T47D (cell line): ENCODE measurements around the gene CNNM1.

Experiments used
- DNase-seq, 2 experiments: peaks; one replicate each; pipeline versions ENCODE4 v3.0.0 to v3.0.0-alpha.2; 2011 to 2012; ENCODE audit warnings: low read depth in 1 of 2, low spot score in 1 of 2
- JUND ChIP-seq: IDR thresholded peaks from 2 replicates; pipeline ENCODE4 v1.6.1; 2012; ENCODE audit warnings: low read depth
- in situ Hi-C: cut with HindIII; loops from 2 replicates; pipeline ENCODE4 v1.10.0; 2016; ENCODE audit warnings: low sequenced_read_pairs, low pct_unique_long_range_greater_than_20kb

CNNM1 gene

DNA sequence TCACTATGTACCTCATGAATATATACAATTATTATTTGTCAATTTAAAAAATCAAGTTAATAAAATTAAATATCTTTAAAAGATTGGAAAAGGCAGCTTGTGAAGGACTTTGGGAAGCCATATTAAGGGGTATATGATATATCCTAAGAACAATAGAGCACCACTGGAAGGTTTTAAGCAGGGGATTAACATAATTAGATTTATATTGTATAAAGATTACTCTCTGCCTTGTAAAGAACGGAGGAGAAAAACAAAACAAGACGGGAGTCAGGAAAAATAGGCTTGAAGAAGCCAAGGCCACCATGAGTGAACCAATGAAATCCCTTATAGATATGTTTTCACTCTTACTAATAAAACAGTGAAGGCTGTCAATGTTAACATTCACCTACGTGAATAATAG is 11.1 kb upstream of the CNNM1 start:
- in situ Hi-C loops: no loop called here
- DNase-seq: no peak
- no peak for TF ChIP-seq JUND

DNA sequence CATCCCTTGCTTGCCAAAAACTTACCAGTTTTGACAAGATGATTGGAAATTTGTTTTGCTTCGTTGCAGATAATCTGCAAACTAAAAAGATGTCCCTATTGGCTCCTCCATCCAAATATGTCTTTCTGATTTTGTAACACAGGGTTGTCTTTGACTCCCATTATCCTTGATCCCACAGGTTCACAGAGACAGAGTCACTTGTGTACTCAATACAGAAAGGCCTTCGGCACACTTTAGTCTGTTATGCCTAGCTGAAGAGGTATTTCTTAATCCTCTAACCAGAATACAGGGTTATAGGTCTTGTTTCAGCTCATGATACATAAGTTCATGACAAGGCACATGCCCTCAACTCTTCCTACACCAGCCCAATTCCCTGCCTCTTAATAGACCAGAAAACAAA is 10.7 kb upstream of the CNNM1 start:
- in situ Hi-C loops: no loop called here
- TF ChIP-seq JUND: no peak
- no peak for DNase-seq

DNA sequence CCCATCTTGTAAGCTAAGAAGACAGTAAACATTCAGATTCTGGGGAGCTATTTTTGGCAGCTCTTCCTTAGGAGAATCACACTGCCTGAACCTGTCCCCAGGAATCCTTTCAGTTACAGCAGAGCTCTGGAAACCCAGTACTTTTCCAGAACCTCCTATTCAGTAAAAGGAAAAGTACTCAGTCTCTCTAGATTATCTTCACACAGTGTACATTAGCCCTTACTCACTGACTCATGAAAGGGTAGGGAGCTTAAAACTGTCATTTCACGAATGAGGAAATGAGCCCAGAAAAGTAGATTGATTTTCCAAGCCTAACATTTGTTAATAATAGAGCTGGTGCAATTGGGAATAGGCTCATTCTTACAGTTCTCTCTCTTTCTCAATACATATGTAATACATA is 3.9 kb upstream of the CNNM1 start:
- DNase-seq: peak in 1 of 2 experiments; percentile 53
- in situ Hi-C loops: no loop called here
- TF ChIP-seq JUND: no peak

DNA sequence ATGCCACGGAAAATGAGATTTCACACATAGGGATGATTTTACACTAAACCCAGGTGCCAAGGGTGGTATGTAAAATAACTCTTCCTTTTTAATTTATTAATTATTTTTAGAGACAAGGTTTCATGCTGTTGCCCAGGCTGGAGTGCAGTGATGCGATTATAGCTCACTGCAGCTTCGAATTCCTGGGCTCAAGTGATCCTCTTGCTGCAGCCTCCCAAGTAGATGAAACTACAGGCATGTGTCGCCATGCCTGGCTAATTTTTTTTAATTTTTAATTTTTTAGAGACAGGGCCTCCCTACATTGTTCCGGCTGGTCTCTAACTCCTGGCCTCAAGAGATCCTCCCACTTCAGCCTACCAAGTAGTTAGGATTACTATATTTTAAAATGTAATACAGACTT is 2.3 kb upstream of the CNNM1 start:
- in situ Hi-C loops: no loop called here
- no peak for DNase-seq
- no peak for TF ChIP-seq JUND

DNA sequence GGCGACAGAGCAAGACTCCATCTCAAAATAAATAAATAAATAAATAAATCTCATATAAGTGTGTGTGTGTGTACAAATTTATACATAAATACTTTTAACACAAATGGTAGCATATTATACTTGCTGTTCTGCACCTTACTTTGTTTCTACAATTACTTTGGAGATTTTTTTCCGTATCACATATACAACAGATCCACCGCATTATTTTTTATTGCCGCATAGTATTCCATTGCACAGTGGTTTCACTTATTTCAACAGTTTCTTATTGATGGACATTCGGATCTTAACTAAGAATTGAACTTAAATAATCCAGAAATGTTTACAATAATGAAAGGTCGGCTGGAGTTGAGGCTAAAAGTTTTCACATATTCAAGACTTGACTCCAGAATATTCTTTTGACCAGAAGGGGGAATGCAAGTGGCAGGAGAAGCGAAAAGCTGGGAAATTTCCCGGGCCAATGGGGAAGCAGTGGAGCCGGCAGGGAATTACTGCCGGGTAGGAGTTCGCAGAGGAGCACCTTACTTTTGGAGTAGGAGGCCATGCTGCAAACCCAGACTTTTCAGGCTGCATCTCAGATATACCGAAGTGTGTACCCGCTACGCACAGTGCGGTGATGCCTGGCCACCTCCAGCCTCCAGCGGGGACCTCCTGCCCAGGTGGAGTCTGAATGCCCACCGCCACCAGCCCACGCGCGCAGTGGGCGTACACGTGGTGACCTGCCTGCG is 415 bp upstream of the CNNM1 start:
- TF ChIP-seq JUND: no peak
- in situ Hi-C loops: no loop called here
- no peak for DNase-seq

DNA sequence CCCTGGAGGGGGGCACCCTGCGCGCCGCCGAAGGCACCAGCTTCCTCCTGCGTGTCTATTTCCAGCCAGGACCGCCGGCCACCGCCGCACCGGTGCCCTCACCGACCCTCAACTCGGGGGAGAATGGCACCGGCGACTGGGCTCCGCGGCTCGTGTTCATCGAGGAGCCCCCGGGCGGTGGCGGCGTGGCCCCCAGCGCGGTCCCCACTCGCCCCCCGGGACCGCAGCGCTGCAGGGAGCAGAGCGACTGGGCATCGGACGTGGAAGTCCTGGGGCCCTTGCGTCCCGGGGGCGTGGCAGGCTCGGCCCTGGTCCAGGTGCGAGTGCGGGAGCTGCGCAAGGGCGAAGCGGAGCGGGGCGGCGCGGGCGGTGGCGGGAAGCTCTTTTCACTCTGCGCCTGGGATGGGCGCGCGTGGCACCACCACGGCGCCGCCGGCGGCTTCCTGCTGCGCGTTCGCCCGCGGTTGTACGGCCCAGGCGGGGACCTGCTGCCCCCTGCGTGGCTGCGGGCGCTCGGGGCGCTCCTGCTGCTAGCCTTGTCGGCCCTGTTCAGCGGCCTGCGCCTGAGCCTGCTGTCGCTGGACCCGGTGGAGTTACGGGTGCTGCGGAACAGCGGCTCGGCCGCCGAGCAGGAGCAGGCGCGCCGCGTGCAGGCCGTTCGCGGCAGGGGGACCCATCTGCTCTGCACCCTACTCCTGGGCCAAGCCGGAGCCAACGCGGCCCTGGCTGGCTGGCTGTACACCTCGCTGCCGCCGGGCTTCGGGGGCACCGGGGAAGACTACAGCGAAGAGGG is 594 bp downstream of the CNNM1 start:
- DNase-seq: no peak
- no peak for TF ChIP-seq JUND
- in situ Hi-C loops: no loop called here

DNA sequence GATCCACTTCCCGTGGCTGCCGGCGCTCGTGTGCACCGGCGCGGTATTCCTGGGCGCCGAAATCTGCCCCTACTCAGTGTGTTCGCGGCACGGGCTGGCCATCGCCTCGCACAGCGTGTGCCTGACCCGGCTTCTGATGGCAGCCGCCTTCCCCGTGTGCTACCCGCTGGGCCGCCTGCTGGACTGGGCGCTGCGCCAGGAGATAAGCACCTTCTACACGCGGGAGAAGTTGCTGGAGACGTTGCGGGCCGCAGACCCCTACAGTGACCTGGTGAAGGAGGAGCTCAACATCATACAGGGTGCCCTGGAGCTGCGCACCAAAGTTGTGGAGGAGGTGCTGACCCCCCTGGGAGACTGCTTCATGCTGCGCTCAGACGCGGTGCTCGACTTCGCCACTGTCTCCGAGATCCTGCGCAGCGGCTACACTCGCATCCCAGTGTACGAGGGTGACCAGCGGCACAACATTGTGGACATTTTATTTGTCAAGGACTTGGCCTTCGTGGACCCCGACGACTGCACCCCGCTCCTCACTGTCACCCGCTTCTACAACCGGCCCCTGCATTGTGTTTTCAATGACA is 1.3 kb downstream of the CNNM1 start:
- no peak for DNase-seq

DNA sequence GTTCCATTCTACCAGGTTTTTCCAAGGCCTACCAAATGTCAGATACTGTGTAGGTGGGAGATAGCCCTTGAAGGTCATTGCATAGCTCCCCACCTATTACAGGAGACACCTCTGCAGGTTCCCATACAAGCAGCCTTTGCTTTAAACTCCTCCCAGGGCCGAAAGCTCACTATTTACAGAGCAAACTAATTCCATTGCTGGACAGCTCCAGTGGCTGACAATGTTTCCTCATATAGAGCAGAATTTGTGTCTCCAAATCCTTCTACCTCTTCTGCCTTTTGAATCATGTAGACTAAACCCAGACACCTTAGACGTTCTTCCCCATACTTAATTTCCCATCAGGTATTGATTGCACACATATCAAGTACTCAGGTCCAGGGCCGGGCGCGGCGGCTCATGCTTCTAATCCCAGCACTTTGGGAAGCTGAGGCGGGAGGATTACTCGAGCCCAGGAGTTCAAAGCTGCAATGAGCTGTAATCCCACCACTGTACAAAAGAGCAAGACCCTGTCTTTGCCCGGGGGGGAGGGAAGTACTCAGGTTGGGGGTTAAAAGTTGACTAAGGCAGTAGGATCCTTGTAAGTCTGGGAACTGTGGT is 2.1 kb downstream of the CNNM1 start:
- no peak for TF ChIP-seq JUND
- in situ Hi-C loops: no loop called here
- DNase-seq: peak; percentile 50 to 83

More for the DNA sequence above, 1.3 kb downstream of the CNNM1 start:
- TF ChIP-seq JUND: no peak
- in situ Hi-C loops: no loop called here

DNA sequence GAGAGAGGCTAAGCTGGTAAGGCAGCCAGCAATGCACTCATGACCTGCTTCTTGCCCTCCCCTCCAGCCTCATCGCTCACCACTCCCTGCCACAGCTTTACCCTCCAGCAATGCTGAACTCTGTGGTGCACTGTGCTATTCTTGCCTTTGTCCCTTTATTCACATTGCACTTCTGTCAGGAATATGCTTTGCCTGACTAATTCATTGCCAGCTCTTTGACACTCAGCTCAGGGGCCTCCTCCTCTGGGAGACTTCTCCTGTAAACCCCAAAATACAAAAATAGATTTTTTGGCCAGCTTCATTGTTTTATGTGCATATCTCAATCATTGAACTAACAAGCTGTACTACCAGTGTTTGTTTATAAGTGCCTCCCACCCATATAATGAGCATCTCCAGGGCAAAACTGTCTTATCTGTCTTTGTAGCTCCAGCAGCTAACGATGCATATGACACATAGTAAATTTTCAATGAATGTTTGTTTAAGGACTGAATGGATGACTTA is 8.2 kb downstream of the CNNM1 start:
- DNase-seq: peak; percentile 30 to 80
- TF ChIP-seq JUND: peak; percentile 30; the same call in 1 of the 2 replicates
- in situ Hi-C loops: no loop called here

DNA sequence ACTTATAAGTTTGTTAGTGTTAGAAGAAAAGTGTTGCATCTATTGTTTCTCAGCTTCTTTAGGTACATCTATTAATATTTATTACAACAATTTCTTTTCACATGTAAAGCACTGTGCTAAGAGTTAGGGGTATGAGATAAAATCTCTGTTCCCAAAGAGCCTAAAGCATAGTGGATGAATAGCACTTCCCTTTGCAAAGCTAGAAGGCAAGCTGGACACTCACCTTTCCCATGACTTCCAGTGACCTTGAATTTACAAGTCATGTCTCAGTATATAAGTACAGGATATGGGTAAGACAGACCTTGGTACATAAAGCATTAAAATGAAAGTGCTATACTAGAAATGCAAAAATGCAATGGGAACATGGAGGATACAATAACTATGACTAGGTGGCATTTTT is 8.7 kb downstream of the CNNM1 start:
- no peak for TF ChIP-seq JUND
- in situ Hi-C loops: no loop called here
- DNase-seq: peak in 1 of 2 experiments; percentile 64

DNA sequence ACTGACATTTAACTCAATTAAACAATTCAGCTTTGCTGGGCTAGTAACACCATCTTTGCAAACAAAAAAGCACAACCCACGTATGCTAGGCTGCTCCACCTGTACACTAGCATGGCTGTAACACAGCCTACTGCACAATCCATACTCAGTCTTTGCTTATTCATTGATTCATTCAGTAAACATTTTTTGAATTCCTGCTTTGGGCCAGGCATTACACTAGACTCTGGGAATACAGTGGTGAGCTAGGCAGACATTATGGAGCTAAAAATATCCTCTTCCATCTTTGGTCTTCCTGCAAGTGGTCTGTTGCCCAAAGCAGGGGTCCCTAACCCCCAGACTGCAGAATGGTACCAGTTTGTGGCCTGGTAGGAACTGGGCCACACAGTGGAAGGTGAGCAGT is 9.9 kb downstream of the CNNM1 start:
- DNase-seq: peak; percentile 25 to 79
- in situ Hi-C loops: no loop called here
- TF ChIP-seq JUND: no peak

DNA sequence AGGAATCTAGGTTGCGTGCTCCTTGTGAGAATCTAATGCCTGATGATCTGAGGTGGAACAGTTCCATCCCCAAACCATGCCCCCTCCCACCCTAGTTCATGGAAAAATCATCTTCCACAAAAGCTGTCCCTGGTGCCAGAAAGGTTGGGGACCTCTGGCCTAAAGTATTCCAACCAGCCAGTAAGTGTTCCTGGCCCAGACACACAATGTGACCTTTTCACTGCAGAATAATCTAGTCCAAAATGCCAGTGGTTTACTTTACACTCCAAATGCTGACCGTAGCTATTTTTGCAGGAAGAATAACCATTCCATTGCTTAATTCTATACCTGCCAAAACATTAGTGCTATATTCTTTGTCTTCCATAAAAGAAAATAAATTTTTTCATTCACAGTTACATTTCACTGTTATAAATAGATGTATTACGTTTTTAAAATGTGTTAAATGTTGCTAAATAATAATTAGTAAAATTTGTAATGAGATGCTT is 10.4 kb downstream of the CNNM1 start:
- in situ Hi-C loops: no loop called here
- DNase-seq: no peak
- TF ChIP-seq JUND: no peak
